Keratinocyte (primary cell): ENCODE results near the gene CWC22. TPM values are rescaled to one million over a fixed set of nuclear protein-coding genes. Genes with fewer than 3 reads are reported as not detected.

Experiments used
- DNase-seq: peaks from one replicate; pipeline ENCODE4 v3.0.0-alpha.2; 2011; ENCODE audit warnings: low read depth, missing footprints, low spot score
- FAIRE-seq: peaks from 2 replicates; lab custom pipeline; 2011; peaks lifted over from hg19 to GRCh38; lab: Jason Lieb, UNC
- H2AFZ ChIP-seq: 2 replicates; pipeline ENCODE4 v1.6.0; 2012; ENCODE audit warnings: low read length, control low read depth, inconsistent platforms; ENCODE audit not compliant: control insufficient read depth
- H3K27ac ChIP-seq: 2 replicates; pipeline ENCODE4 v1.5.1; 2011; ENCODE audit warnings: low read length; ENCODE audit not compliant: control insufficient read depth, insufficient read depth
- H3K27me3 ChIP-seq: 3 replicates; pipeline ENCODE4 v1.6.0; 2011; ENCODE audit warnings: low read length; ENCODE audit not compliant: control insufficient read depth, insufficient read depth; ENCODE audit errors: extremely low read depth
- H3K36me3 ChIP-seq, 2 experiments: 2 replicates in 1 of 2; 3 replicates in 1 of 2; pipeline ENCODE4 v1.5.1; 2011; ENCODE audit warnings: low read length in 2 of 2, mild to moderate bottlenecking in 1 of 2; ENCODE audit not compliant: control insufficient read depth in 2 of 2, insufficient read depth in 2 of 2; ENCODE audit errors: extremely low read depth in 1 of 2
- H3K4me1 ChIP-seq: 3 replicates; pipeline ENCODE4 v1.5.1; 2011; ENCODE audit warnings: low read length; ENCODE audit not compliant: control insufficient read depth, insufficient read depth; ENCODE audit errors: extremely low read depth
- H3K4me2 ChIP-seq: 3 replicates; pipeline ENCODE4 v1.6.0; 2011; ENCODE audit warnings: low read depth, low read length; ENCODE audit not compliant: control insufficient read depth, insufficient read depth; ENCODE audit errors: extremely low read depth
- H3K4me3 ChIP-seq, 3 experiments: fragments of 200-600 bp in 1 of 3; sonication (generic) in 1 of 3; 2 replicates in 2 of 3; 3 replicates in 1 of 3; pipeline ENCODE4 v1.5.1; 2011 to 2016; ENCODE audit warnings: low read length in 3 of 3, mild to moderate bottlenecking in 3 of 3, control low read depth in 2 of 3, inconsistent platforms in 1 of 3, low read depth in 1 of 3, mixed read lengths in 1 of 3, mixed run types in 1 of 3, moderate library complexity in 1 of 3; ENCODE audit not compliant: control insufficient read depth in 2 of 3, insufficient read depth in 2 of 3; ENCODE audit errors: extremely low read depth in 1 of 3
- H3K79me2 ChIP-seq: 2 replicates; pipeline ENCODE4 v1.6.0; 2012; ENCODE audit warnings: low read length; ENCODE audit not compliant: control insufficient read depth, insufficient read depth
- H3K9ac ChIP-seq: 3 replicates; pipeline ENCODE4 v1.6.0; 2011; ENCODE audit warnings: low read length; ENCODE audit not compliant: control insufficient read depth, insufficient read depth; ENCODE audit errors: extremely low read depth
- H3K9me1 ChIP-seq: 3 replicates; pipeline ENCODE4 v1.6.0; 2011; ENCODE audit warnings: low read length; ENCODE audit not compliant: control insufficient read depth, insufficient read depth; ENCODE audit errors: extremely low read depth
- H3K9me3 ChIP-seq: 2 replicates; pipeline ENCODE4 v1.5.1; 2012; ENCODE audit warnings: low read depth, low read length; ENCODE audit not compliant: control insufficient read depth
- H4K20me1 ChIP-seq: 3 replicates; pipeline ENCODE4 v1.6.0; 2011; ENCODE audit warnings: low read length; ENCODE audit not compliant: control insufficient read depth, insufficient read depth; ENCODE audit errors: extremely low read depth
- EZH2 ChIP-seq: IDR thresholded peaks from one replicate; pipeline ENCODE4 v1.6.1; 2012; ENCODE audit warnings: inconsistent platforms, mild to moderate bottlenecking, low read length, moderate library complexity
- dilution Hi-C: fragments of 300-500 bp; cut with MboI; formaldehyde crosslinking; loops from one replicate; pipeline ENCODE4 v1.7.0; 2020; ENCODE audit warnings: low sequenced_read_pairs; ENCODE audit not compliant: extremely low pct_ligation_motif_present
- polyA plus RNA-seq, 5 experiments: library from polyadenylated mRNA; depleted of rRNA in 3 of 5; stranded (reverse) in 3 of 5; stranded (forward) in 1 of 5; unstranded in 1 of 5; fragments of >200 nt; gene quantifications; 1 replicate in 1 of 5; 2 replicates in 3 of 5; 3 replicates in 1 of 5; pipeline versions ENCODE4 v1.2.1 to v1.2.3, GENCODE V29; 2011 to 2012; ENCODE audit warnings: missing spikeins in 2 of 5, low read depth in 1 of 5, low replicate concordance in 1 of 5
- TF ChIP-seq, protein P1 (sequence below), 3 experiments: IDR thresholded peaks in 1 of 3; conservative IDR thresholded peaks in 1 of 3; optimal IDR thresholded peaks in 1 of 3; 2 replicates in 2 of 3; 3 replicates in 1 of 3; pipeline versions ENCODE3 to v1.5.1; 2011; ENCODE audit warnings: low read length in 3 of 3, mild to moderate bottlenecking in 3 of 3, moderate library complexity in 2 of 3, control low read depth in 1 of 3, inconsistent platforms in 1 of 3; ENCODE audit not compliant: insufficient read depth in 2 of 3; ENCODE audit errors: extremely low read depth in 1 of 3

The CWC22 gene
- polyA plus RNA-seq, 1 donor (not counting 4 experiments of a cell fraction or from before 2014, with no cell fraction given) = 8.8 TPM

DNA sequence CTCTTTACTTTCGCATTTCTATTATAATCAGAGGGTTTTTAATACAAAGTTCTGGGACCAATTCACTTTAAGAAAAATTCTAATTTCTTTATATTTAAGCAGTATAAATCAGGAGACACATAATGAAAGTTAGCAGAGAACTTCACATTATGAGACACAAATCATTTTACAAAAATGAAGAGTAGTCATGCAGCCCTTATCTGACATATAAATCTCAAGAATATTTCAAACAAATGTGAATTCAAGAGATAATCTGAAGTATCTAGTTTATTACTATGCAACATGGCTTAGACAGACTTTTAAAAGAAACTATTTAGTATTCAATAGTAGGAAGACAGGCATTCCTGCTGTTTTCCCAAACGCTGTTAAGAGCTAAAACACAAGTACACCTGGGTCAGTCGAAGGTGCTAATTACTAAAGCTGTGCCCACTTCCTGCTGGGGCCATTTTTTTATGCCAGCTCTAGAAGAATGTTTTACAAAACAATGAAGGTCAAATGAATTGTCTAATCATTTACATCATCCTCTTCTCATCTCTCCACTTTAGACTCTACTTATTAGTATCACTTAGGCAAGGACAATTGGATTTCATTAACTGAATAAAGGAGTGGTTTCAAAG lies 40.2 kb downstream of the CWC22 start:
- H3K36me3 ChIP-seq = peaks cover 2 to 8% of the 10 kb centered on the region in 2 experiments

DNA sequence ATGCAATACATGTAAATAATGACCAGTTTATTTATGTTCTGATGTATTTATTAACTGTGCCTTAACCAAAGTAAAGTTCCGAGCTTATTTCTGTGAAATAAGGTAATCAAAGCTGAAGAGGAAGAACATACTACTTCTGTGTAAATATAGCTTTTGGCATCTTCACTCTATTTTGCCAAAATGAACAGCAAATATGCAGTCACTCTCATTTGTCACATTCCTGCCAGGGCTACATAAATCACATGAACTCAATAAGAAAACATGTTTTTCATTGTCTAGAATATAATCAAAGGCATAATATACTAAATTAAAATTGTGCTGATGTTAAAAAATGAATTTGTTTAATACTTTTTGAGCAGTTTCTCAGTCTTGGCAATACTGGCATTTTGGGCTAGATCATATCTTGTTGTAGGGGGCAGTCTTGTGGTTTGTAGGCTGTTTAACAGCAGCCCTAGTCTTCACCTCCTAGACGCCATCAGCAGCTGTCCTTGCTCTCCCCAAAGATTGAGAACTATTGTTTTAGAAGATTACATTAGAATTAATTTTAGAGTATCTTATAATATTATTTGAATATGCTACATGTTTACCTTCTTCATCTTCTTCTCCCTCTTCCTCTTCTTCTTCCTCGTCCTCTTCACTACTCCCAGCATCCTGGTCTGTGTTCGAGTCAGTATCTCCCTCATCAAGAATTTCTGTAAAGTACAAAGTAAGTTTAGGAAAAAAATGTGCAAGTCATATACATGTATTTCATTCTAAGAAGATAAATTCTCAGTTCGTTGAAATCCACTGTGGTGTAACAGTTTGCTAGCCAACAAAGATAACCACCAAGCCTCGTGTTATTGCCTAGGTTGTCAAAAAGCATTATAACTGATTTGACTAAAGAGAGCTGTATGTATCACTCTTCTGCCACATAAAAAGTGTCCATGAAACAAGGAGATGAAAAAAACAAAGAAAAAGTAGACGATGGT lies 41.5 kb downstream of the CWC22 start:
- Histone ChIP-seq H3K4me3 (no peak overlapping the region), H4K20me1 (no peaks in the 10 kb centered on the region), H3K9me1 (no peaks in the 10 kb centered on the region), H3K9ac (no peak overlapping the region), H3K27me3 (no peaks in the 10 kb centered on the region), H3K27ac (no peak overlapping the region), H3K79me2 (no peaks in the 10 kb centered on the region), H2AFZ (no peak overlapping the region), H3K36me3 (peaks cover 2 to 5% of the 10 kb centered on the region in 2 experiments), H3K9me3 (no peaks in the 10 kb centered on the region), H3K4me1 (peaks cover 4% of the 10 kb centered on the region), H3K4me2 (no peak overlapping the region)
- FAIRE-seq (no peak), DNase-seq (no peak)
- TF ChIP-seq EZH2 = no peak
- TF ChIP-seq, protein P1, sequence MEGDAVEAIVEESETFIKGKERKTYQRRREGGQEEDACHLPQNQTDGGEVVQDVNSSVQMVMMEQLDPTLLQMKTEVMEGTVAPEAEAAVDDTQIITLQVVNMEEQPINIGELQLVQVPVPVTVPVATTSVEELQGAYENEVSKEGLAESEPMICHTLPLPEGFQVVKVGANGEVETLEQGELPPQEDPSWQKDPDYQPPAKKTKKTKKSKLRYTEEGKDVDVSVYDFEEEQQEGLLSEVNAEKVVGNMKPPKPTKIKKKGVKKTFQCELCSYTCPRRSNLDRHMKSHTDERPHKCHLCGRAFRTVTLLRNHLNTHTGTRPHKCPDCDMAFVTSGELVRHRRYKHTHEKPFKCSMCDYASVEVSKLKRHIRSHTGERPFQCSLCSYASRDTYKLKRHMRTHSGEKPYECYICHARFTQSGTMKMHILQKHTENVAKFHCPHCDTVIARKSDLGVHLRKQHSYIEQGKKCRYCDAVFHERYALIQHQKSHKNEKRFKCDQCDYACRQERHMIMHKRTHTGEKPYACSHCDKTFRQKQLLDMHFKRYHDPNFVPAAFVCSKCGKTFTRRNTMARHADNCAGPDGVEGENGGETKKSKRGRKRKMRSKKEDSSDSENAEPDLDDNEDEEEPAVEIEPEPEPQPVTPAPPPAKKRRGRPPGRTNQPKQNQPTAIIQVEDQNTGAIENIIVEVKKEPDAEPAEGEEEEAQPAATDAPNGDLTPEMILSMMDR (optimal IDR thresholded peaks at IDR 0.05 in 1 of 3, IDR thresholded peaks at IDR 0.05 in 1 of 3, conservative IDR thresholded peaks at IDR 0.05 in 1 of 3; ENCODE audit: extremely low read depth in 1 of 3, insufficient read depth in 2 of 3, low read length in 3 of 3) = no peak
- dilution Hi-C loops = no loop called here

More for the DNA sequence above, 40.2 kb downstream of the CWC22 start:
- DNase-seq (no peak), FAIRE-seq (peak; percentile 9)
- H3K4me2 ChIP-seq = no peak overlapping the region
- no peaks in the 10 kb centered on the region for H3K9me1 ChIP-seq
- no peaks in the 10 kb centered on the region for H3K27me3 ChIP-seq
- no peaks in the 10 kb centered on the region for H4K20me1 ChIP-seq
- no peaks in the 10 kb centered on the region for H3K9me3 ChIP-seq
- dilution Hi-C loops = no loop called here
- no peaks in the 10 kb centered on the region for H3K79me2 ChIP-seq
- H3K4me1 ChIP-seq = peaks cover 4% of the 10 kb centered on the region
- no peak overlapping the region for H2AFZ ChIP-seq
- H3K9ac ChIP-seq = no peak overlapping the region
- H3K4me3 ChIP-seq = no peak overlapping the region
- TF ChIP-seq EZH2 = no peak
- TF ChIP-seq, protein P1 (optimal IDR thresholded peaks at IDR 0.05 in 1 of 3, IDR thresholded peaks at IDR 0.05 in 1 of 3, conservative IDR thresholded peaks at IDR 0.05 in 1 of 3; ENCODE audit: extremely low read depth in 1 of 3, insufficient read depth in 2 of 3, low read length in 3 of 3) = no peak
- H3K27ac ChIP-seq = no peak overlapping the region
